Naive thymus-derived CD4-positive, alpha-beta T cell (primary cell): ENCODE data around the gene BMPR1B. TPM values are rescaled to one million over a fixed set of nuclear protein-coding genes. Genes with fewer than 3 reads are reported as not detected.

Experiments
- ATAC-seq: fragments of 150-1000 bp; cut with Tn5 transposase; 2 replicates; pipeline ENCODE4 v1.10.0; 2021; ENCODE audit warnings: mild to moderate bottlenecking, moderate library complexity
- CTCF ChIA-PET: fragments of 350-600 bp; sonication (Branson Sonifier 250); formaldehyde crosslinking; loops from one replicate; lab custom pipeline; 2021; ENCODE audit warnings: antibody characterized with exemption; lab: Charles Lee
- POLR2A ChIA-PET: fragments of 350-600 bp; sonication (Branson Sonifier 250); formaldehyde crosslinking; loops from one replicate; lab custom pipeline; 2021; ENCODE audit warnings: antibody characterized with exemption, inconsistent platforms; lab: Charles Lee
- DNase-seq, 9 donors: peaks; one replicate each; pipeline versions ENCODE4 v3.0.0 to v3.0.0-alpha.2; 2020 to 2022; ENCODE audit warnings: mixed read lengths in 1 of 9
- H3K27ac ChIP-seq: one replicate; pipeline ENCODE4 v1.7.0; 2013; ENCODE audit warnings: mild to moderate bottlenecking, low read depth, low read length, moderate library complexity
- H3K27me3 ChIP-seq, 2 donors: one replicate each; pipeline ENCODE4 v1.7.0; 2013; ENCODE audit warnings: low read length in 2 of 2, mild to moderate bottlenecking in 2 of 2, moderate library complexity in 2 of 2; ENCODE audit not compliant: control insufficient read depth in 2 of 2, insufficient read depth in 2 of 2
- H3K36me3 ChIP-seq, 3 experiments: 1 replicate in 2 of 3; 2 replicates in 1 of 3; pipeline ENCODE4 v1.7.0; 2013; ENCODE audit warnings: low read length in 3 of 3, mild to moderate bottlenecking in 3 of 3, moderate library complexity in 1 of 3; ENCODE audit not compliant: insufficient read depth in 3 of 3, control insufficient read depth in 2 of 3
- H3K4me1 ChIP-seq, 2 donors: one replicate each; pipeline ENCODE4 v1.7.0; 2013; ENCODE audit warnings: low read length in 2 of 2, mild to moderate bottlenecking in 2 of 2, moderate library complexity in 1 of 2; ENCODE audit not compliant: control insufficient read depth in 2 of 2, insufficient read depth in 2 of 2
- H3K4me3 ChIP-seq: 2 replicates; pipeline ENCODE4 v1.7.0; 2013; ENCODE audit warnings: mild to moderate bottlenecking, low read length
- H3K9me3 ChIP-seq, 3 experiments: 1 replicate in 2 of 3; 2 replicates in 1 of 3; pipeline ENCODE4 v1.7.0; 2013; ENCODE audit warnings: low read length in 3 of 3; ENCODE audit not compliant: control insufficient read depth in 2 of 3
- H3K27ac Mint-ChIP-seq, 9 donors: one replicate each; pipeline ENCODE4 v1.8.0; 2020 to 2022; ENCODE audit warnings: mixed read lengths in 9 of 9, mild to moderate bottlenecking in 8 of 9, moderate library complexity in 5 of 9, inconsistent platforms in 2 of 9
- H3K27me3 Mint-ChIP-seq, 5 donors: one replicate each; pipeline ENCODE4 v1.8.0; 2021 to 2022; ENCODE audit warnings: mixed read lengths in 5 of 5, mild to moderate bottlenecking in 1 of 5
- H3K36me3 Mint-ChIP-seq, 5 donors: one replicate each; pipeline ENCODE4 v1.8.0; 2020 to 2022; ENCODE audit warnings: mixed read lengths in 5 of 5, mild to moderate bottlenecking in 3 of 5, inconsistent platforms in 1 of 5
- H3K4me1 Mint-ChIP-seq, 7 donors: one replicate each; pipeline ENCODE4 v1.8.0; 2020 to 2022; ENCODE audit warnings: mixed read lengths in 7 of 7, mild to moderate bottlenecking in 3 of 7, inconsistent platforms in 1 of 7
- H3K4me3 Mint-ChIP-seq, 10 donors: one replicate each; pipeline ENCODE4 v1.8.0; 2020 to 2022; ENCODE audit warnings: mild to moderate bottlenecking in 10 of 10, mixed read lengths in 10 of 10, moderate library complexity in 6 of 10, inconsistent platforms in 2 of 10
- H3K9me3 Mint-ChIP-seq, 11 donors: one replicate each; pipeline ENCODE4 v1.8.0; 2020 to 2022; ENCODE audit warnings: mixed read lengths in 11 of 11, mild to moderate bottlenecking in 4 of 11, inconsistent platforms in 1 of 11, moderate library complexity in 1 of 11
- intact Hi-C, 2 donors: fragments of 100-400 bp; cut with micrococcal nuclease; formaldehyde crosslinking; loops; one replicate each; pipeline ENCODE4 v1.15.1; 2023
- polyA plus RNA-seq, 2 donors: library from polyadenylated mRNA; unstranded; fragments of 300-500 nt; fragmentation: Illumina TruSeq; gene quantifications; one replicate each; pipeline ENCODE4 v1.2.3, GENCODE V29; 2021
- total RNA-seq, 6 experiments: library from RNA in 5 of 6; stranded (reverse) in 5 of 6; gene quantifications; 1 replicate in 5 of 6; 2 replicates in 1 of 6; pipeline ENCODE4 v1.2.3 and lab custom pipeline; 2021 to 2026

Gene BMPR1B
- total and polyA plus RNA-seq, 7 experiments from 2014 or later: 0.07 to 0.14 (median 0.11) TPM; not detected in 3

- no peak overlapping the region for H3K27ac Mint-ChIP-seq
- peaks cover 65 to 84% (median 83%) of the 10 kb centered on the region in 5 donors for H3K27me3 Mint-ChIP-seq
Measured at GRCh38 chr4:94759767-94760211, 2.0 kb downstream of the BMPR1B start.

GRCh38 chr4:94762326-94762725 is 4.6 kb downstream of the BMPR1B start:
- H3K27me3 Mint-ChIP-seq: peaks cover 43 to 60% (median 60%) of the 10 kb centered on the region in 5 donors
- H3K36me3 Mint-ChIP-seq: peaks cover 0 to 5% (median 0%) of the 10 kb centered on the region in 5 donors
- peaks cover 5 to 11% (median 9%) of the 10 kb centered on the region in 7 donors for H3K4me1 Mint-ChIP-seq
- H3K27ac Mint-ChIP-seq: no peak overlapping the region
- H3K4me3 ChIP-seq: no peak overlapping the region
- H3K9me3 ChIP-seq: no peaks in the 10 kb centered on the region
- peaks cover 0 to 5% (median 0%) of the 10 kb centered on the region in 11 donors for H3K9me3 Mint-ChIP-seq
- intact Hi-C loops: no loop called here
- H3K4me3 Mint-ChIP-seq: no peak overlapping the region
- DNase-seq: no peak
- no peaks in the 10 kb centered on the region for H3K36me3 ChIP-seq
- H3K4me1 ChIP-seq: no peaks in the 10 kb centered on the region
- no peak for ATAC-seq
- CTCF ChIA-PET: no interaction called here
- POLR2A ChIA-PET: no interaction called here
- H3K27me3 ChIP-seq: no peaks in the 10 kb centered on the region
- no peak overlapping the region for H3K27ac ChIP-seq

More at GRCh38 chr4:94759767-94760211, 2.0 kb downstream of the BMPR1B start:
- Mint-ChIP-seq H3K4me1 (peaks cover 5 to 24% (median 14%) of the 10 kb centered on the region in 7 donors), H3K4me3 (peak overlapping the region in 2 of 10 donors; percentile 61 to 66), H3K36me3 (peaks cover 0 to 5% (median 0%) of the 10 kb centered on the region in 5 donors), H3K9me3 (peaks cover 0 to 5% (median 0%) of the 10 kb centered on the region in 11 donors)
- Histone ChIP-seq H3K27me3 (peaks cover 0 to 9% of the 10 kb centered on the region in 2 donors), H3K36me3 (no peaks in the 10 kb centered on the region), H3K27ac (no peak overlapping the region), H3K4me3 (no peak overlapping the region), H3K4me1 (no peaks in the 10 kb centered on the region), H3K9me3 (no peaks in the 10 kb centered on the region)
- DNase-seq: no peak
- ChIA-PET CTCF (no interaction called here), POLR2A (interaction anchor here (0.7 kb wide), 1 partner anchor 338 kb away, joined by 4 read pairs; no protein-coding TSS in a partner anchor)
- intact Hi-C loops: no loop called here
- ATAC-seq: no peak

- H3K4me3 Mint-ChIP-seq: no peak overlapping the region
- CTCF ChIA-PET: no interaction called here
- ATAC-seq (no peak), DNase-seq (no peak)
- no peak overlapping the region for H3K27ac Mint-ChIP-seq
- H3K36me3 Mint-ChIP-seq: peaks cover 0 to 5% (median 0%) of the 10 kb centered on the region in 5 donors
- H3K4me1 Mint-ChIP-seq: peaks cover 5 to 9% (median 7%) of the 10 kb centered on the region in 7 donors
- Histone ChIP-seq H3K27me3 (no peaks in the 10 kb centered on the region), H3K27ac (no peak overlapping the region), H3K4me3 (no peak overlapping the region), H3K4me1 (no peaks in the 10 kb centered on the region), H3K36me3 (no peaks in the 10 kb centered on the region), H3K9me3 (no peaks in the 10 kb centered on the region)
- POLR2A ChIA-PET: no interaction called here
- H3K27me3 Mint-ChIP-seq: peaks cover 40 to 58% (median 55%) of the 10 kb centered on the region in 5 donors
- intact Hi-C loops: no loop called here
- peaks cover 0 to 5% (median 0%) of the 10 kb centered on the region in 11 donors for H3K9me3 Mint-ChIP-seq
Measured at GRCh38 chr4:94763005-94763404, 5.2 kb downstream of the BMPR1B start.

- POLR2A ChIA-PET: no interaction called here
- H3K27ac Mint-ChIP-seq: no peak overlapping the region
Measured at GRCh38 chr4:94763500-94763899, 5.7 kb downstream of the BMPR1B start.

GRCh38 chr4:94764069-94764468 is 6.3 kb downstream of the BMPR1B start:
- no peaks in the 10 kb centered on the region for H3K4me1 ChIP-seq
- POLR2A ChIA-PET: no interaction called here
- peaks cover 0 to 4% (median 0%) of the 10 kb centered on the region in 11 donors for H3K9me3 Mint-ChIP-seq
- DNase-seq (no peak), ATAC-seq (no peak)
- no peak overlapping the region for H3K4me3 Mint-ChIP-seq
- no peaks in the 10 kb centered on the region for H3K36me3 ChIP-seq
- H3K36me3 Mint-ChIP-seq: no peaks in the 10 kb centered on the region
- no peaks in the 10 kb centered on the region for H3K9me3 ChIP-seq
- peaks cover 34 to 57% (median 54%) of the 10 kb centered on the region in 5 donors for H3K27me3 Mint-ChIP-seq
- CTCF ChIA-PET: no interaction called here
- peaks cover 0 to under 1% (median under 1%) of the 10 kb centered on the region in 7 donors for H3K4me1 Mint-ChIP-seq
- no peaks in the 10 kb centered on the region for H3K27me3 ChIP-seq
- no peak overlapping the region for H3K4me3 ChIP-seq
- intact Hi-C loops: no loop called here
- no peak overlapping the region for H3K27ac Mint-ChIP-seq
- no peak overlapping the region for H3K27ac ChIP-seq

More at GRCh38 chr4:94763500-94763899, 5.7 kb downstream of the BMPR1B start:
- CTCF ChIA-PET: no interaction called here
- Mint-ChIP-seq H3K4me3 (no peak overlapping the region), H3K27me3 (peaks cover 39 to 60% (median 57%) of the 10 kb centered on the region in 5 donors), H3K36me3 (peaks cover 0 to 4% (median 0%) of the 10 kb centered on the region in 5 donors), H3K9me3 (peaks cover 0 to 5% (median 0%) of the 10 kb centered on the region in 11 donors), H3K4me1 (peaks cover 5 to 7% (median 6%) of the 10 kb centered on the region in 7 donors)
- H3K9me3 ChIP-seq: no peaks in the 10 kb centered on the region
- H3K27ac ChIP-seq: no peak overlapping the region
- no peaks in the 10 kb centered on the region for H3K36me3 ChIP-seq
- no peak overlapping the region for H3K4me3 ChIP-seq
- no peak for ATAC-seq
- no peak for DNase-seq
- intact Hi-C loops: no loop called here
- H3K4me1 ChIP-seq: no peaks in the 10 kb centered on the region
- no peaks in the 10 kb centered on the region for H3K27me3 ChIP-seq

GRCh38 chr4:94765174-94765573 is 7.4 kb downstream of the BMPR1B start:
- POLR2A ChIA-PET: no interaction called here
- ATAC-seq: no peak

GRCh38 chr4:94765648-94766047 is 7.9 kb downstream of the BMPR1B start:
- DNase-seq: no peak
- intact Hi-C loops: no loop called here
- CTCF ChIA-PET: no interaction called here
- Mint-ChIP-seq H3K36me3 (no peaks in the 10 kb centered on the region), H3K27ac (no peak overlapping the region), H3K27me3 (peaks cover 19 to 44% (median 39%) of the 10 kb centered on the region in 5 donors), H3K4me1 (no peaks in the 10 kb centered on the region), H3K9me3 (peaks cover 0 to 2% (median 0%) of the 10 kb centered on the region in 11 donors), H3K4me3 (no peak overlapping the region)
- Histone ChIP-seq H3K27ac (no peak overlapping the region), H3K4me3 (no peak overlapping the region), H3K36me3 (no peaks in the 10 kb centered on the region), H3K9me3 (no peaks in the 10 kb centered on the region), H3K4me1 (no peaks in the 10 kb centered on the region), H3K27me3 (no peaks in the 10 kb centered on the region)
- POLR2A ChIA-PET: no interaction called here
- ATAC-seq: no peak

More at GRCh38 chr4:94765174-94765573, 7.4 kb downstream of the BMPR1B start:
- Mint-ChIP-seq H3K9me3 (peaks cover 0 to 2% (median 0%) of the 10 kb centered on the region in 11 donors), H3K4me1 (no peaks in the 10 kb centered on the region), H3K4me3 (no peak overlapping the region), H3K27me3 (peaks cover 23 to 49% (median 44%) of the 10 kb centered on the region in 5 donors), H3K27ac (no peak overlapping the region), H3K36me3 (no peaks in the 10 kb centered on the region)
- CTCF ChIA-PET: no interaction called here
- Histone ChIP-seq H3K9me3 (no peaks in the 10 kb centered on the region), H3K27me3 (no peaks in the 10 kb centered on the region), H3K4me3 (no peak overlapping the region), H3K4me1 (no peaks in the 10 kb centered on the region), H3K36me3 (no peaks in the 10 kb centered on the region), H3K27ac (no peak overlapping the region)
- intact Hi-C loops: no loop called here
- no peak for DNase-seq
